ENCODE measurements around the gene HEMK1. TPM values are rescaled to one million over a fixed set of nuclear protein-coding genes. Genes with fewer than 3 reads are reported as not detected.

The HEMK1 gene
- total RNA-seq = 16.1 TPM
- long read RNA-seq, full-length matches to known transcripts = 11 of 25 reads
- long read RNA-seq, partial matches to known transcripts = 3 of 25 reads
- long read RNA-seq, other reads (novel, unspliced or antisense) = 11 of 25 reads

GRCh38 chr3:50568947-50569749, at the start of gene HEMK1:
TSS of gene HEMK1 (plus strand) at chr3:50569522. CDS start at chr3:50571105, 1,583 bp downstream.
- H3K4me1 ChIP-seq = peaks cover 83% of the 10 kb centered on the region
- intact Hi-C loops (cut with micrococcal nuclease) = no loop called here

GRCh38 chr3:50520849-50521248, 48.5 kb upstream of the HEMK1 start:
- H3K36me3 ChIP-seq = no peaks in the 10 kb centered on the region
- H3K9me3 ChIP-seq (replicated peaks) = no peaks in the 10 kb centered on the region
- no peak for TF ChIP-seq CTCF (IDR thresholded peaks at IDR 0.05; ENCODE audit: borderline replicate concordance)
- no peak overlapping the region for H3K4me3 ChIP-seq
- H3K27ac ChIP-seq (replicated peaks) = no peak overlapping the region
- intact Hi-C loops (cut with micrococcal nuclease) = no loop called here
- H3K4me1 ChIP-seq = peaks cover 17% of the 10 kb centered on the region
- H3K27me3 ChIP-seq (ENCODE audit: low read depth) = no peaks in the 10 kb centered on the region
- no peak for DNase-seq

More at GRCh38 chr3:50568947-50569749, at the start of gene HEMK1:
- H3K27me3 ChIP-seq (ENCODE audit: low read depth) = no peaks in the 10 kb centered on the region
- H3K27ac ChIP-seq (replicated peaks) = peak within 1 kb of the TSS; percentile 98
- no peaks in the 10 kb centered on the region for H3K9me3 ChIP-seq (replicated peaks)
- peaks cover 7% of the 10 kb centered on the region for H3K36me3 ChIP-seq
- H3K4me3 ChIP-seq = peak within 1 kb of the TSS; percentile 91
- no peak for TF ChIP-seq CTCF (IDR thresholded peaks at IDR 0.05; ENCODE audit: borderline replicate concordance)
- DNase-seq = peak; percentile 97

DNA sequence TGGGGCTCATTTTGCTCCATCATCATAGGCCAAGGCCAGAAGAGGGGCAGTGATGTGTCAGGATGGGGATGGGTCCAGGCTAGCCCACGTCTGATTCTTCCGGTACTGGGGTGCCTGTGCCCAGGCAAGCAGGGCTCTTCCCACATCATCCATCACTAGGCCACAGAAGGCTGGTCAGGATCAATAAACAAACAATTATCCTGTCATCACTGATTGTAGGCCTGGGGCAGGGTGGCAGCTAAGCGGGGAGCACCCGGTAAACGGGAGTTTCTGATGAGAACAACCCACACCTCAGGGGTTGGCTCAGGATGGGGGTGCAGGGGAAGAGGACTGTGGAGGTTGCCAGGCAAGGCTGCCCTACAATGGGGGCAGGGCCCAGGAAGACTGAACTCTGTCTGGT, 47.8 kb upstream of the HEMK1 start:
- no peak for TF ChIP-seq CTCF (IDR thresholded peaks at IDR 0.05; ENCODE audit: borderline replicate concordance)
- Histone ChIP-seq H3K27ac (replicated peaks) (no peak overlapping the region), H3K9me3 (replicated peaks) (no peaks in the 10 kb centered on the region), H3K27me3 (ENCODE audit: low read depth) (no peaks in the 10 kb centered on the region), H3K36me3 (no peaks in the 10 kb centered on the region), H3K4me1 (peaks cover 9% of the 10 kb centered on the region), H3K4me3 (no peak overlapping the region)
- intact Hi-C loops (cut with micrococcal nuclease) = no loop called here
- DNase-seq = no peak

- H3K36me3 ChIP-seq = no peaks in the 10 kb centered on the region
- no peaks in the 10 kb centered on the region for H3K9me3 ChIP-seq (replicated peaks)
- no peak overlapping the region for H3K4me3 ChIP-seq
- H3K27ac ChIP-seq (replicated peaks) = no peak overlapping the region
- H3K4me1 ChIP-seq = no peaks in the 10 kb centered on the region
- DNase-seq = no peak
- H3K27me3 ChIP-seq (ENCODE audit: low read depth) = no peaks in the 10 kb centered on the region
- intact Hi-C loops (cut with micrococcal nuclease) = no loop called here
- TF ChIP-seq CTCF (IDR thresholded peaks at IDR 0.05; ENCODE audit: borderline replicate concordance) = no peak
Observed at GRCh38 chr3:50523279-50523811, 46.0 kb upstream of the HEMK1 start.

DNA sequence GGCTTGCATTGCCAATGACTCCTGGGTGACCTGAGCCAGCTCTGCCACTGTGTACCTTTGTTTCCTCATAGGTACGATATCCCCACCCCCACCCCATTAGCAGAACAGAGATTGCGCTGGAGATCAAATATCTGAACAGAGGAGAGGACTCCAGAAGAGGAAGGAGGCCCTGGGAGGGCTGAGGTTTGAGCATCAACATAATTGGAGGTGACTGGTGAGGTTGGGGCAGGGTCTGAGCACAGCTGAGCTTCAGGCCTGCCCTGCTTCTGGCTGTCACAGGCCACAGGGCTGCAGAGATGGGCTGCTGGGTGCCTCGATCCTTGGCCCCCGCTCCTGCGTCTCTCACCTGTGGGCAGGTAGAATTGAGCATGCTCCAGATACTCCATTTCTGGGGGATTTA, 44.6 kb upstream of the HEMK1 start:
- Histone ChIP-seq H3K9me3 (replicated peaks) (no peaks in the 10 kb centered on the region), H3K27me3 (ENCODE audit: low read depth) (peaks cover 4% of the 10 kb centered on the region), H3K36me3 (no peaks in the 10 kb centered on the region), H3K4me3 (no peak overlapping the region), H3K27ac (replicated peaks) (no peak overlapping the region), H3K4me1 (no peaks in the 10 kb centered on the region)
- no peak for TF ChIP-seq CTCF (IDR thresholded peaks at IDR 0.05; ENCODE audit: borderline replicate concordance)
- intact Hi-C loops (cut with micrococcal nuclease) = no loop called here
- no peak for DNase-seq
